Panc1 (cell line): Measurements from ENCODE around the gene RPAP3.

ENCODE experiments used
- CTCF ChIP-seq: fragments of 450-650 bp; IDR thresholded peaks from 2 replicates; pipeline ENCODE4 v1.5.1; 2017; ENCODE audit warnings: mild to moderate bottlenecking
- POLR2AphosphoS5 ChIP-seq: IDR thresholded peaks from 2 replicates; pipeline ENCODE4 v1.6.1; 2012; ENCODE audit warnings: mild to moderate bottlenecking, low read depth, low read length, moderate library complexity
- REST ChIP-seq, 2 experiments: IDR thresholded peaks; 2 replicates each; pipeline ENCODE4 v1.6.1; 2011 to 2012; ENCODE audit warnings: low read depth in 2 of 2, control low read depth in 1 of 2, low read length in 1 of 2, mild to moderate bottlenecking in 1 of 2, moderate library complexity in 1 of 2; ENCODE audit not compliant: insufficient read depth in 1 of 2
- SIN3A ChIP-seq: IDR thresholded peaks from 2 replicates; pipeline ENCODE4 v1.6.1; 2012; ENCODE audit warnings: low read depth, mild to moderate bottlenecking, low read length, moderate library complexity, borderline replicate concordance; ENCODE audit not compliant: insufficient read depth
- TCF7L2 ChIP-seq: IDR thresholded peaks from 2 replicates; pipeline ENCODE4 v1.6.1; 2011; ENCODE audit warnings: mild to moderate bottlenecking, low read depth, low read length, inconsistent platforms

DNA sequence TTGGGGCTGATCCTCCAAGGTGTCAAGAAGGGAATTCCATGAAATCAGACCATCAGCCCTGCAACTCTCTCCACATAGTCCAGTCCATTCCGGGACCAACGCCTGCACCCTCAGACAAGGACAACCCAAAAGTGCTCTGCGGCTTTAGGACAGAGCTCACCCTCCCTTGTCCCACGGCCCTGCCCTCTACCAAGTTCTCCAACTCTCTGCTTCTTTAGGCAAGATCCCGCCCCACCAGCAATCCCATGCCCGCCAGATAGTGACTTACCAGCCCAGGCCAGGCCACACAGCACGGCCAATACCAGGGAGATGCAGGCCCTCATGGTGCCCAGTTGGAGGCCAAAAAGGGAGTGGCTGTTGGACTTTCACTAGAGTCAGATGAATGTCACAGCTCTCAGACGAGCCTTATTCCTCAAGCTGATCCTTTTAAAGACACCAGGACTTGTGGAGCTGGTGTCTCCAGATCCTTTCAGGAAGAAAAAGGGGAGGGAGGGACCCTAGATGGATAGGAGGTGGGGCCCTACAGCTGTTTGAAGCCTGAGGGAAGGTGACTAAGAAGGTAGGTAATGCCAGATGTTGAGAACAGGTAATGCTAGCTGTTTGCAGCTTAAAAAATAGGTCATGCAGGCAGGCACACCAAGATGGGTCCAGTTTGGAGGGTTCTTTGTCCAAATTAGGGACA is 19.4 kb upstream of the RPAP3 start, which contains the start of gene ENDOU:
- TF ChIP-seq CTCF (no peak), REST (IDR thresholded peaks at IDR 0.05; ENCODE audit: insufficient read depth in 1 of 2, low read depth in 2 of 2, low read length in 1 of 2) (no peak), TCF7L2 (no peak), POLR2AphosphoS5 (no peak), SIN3A (no peak)
